Parathyroid adenoma (tissue), 2 donors: ENCODE data around the gene GADD45A.
"Not testable (repeated sequence)": the region's sequence is repeated elsewhere in the genome, so short reads cannot be mapped to it uniquely, and the experiment has no call there.

ENCODE experiments used
- H2AFZ ChIP-seq: fragments of 300-600 bp; sonication (generic); one replicate; pipeline ENCODE4 v1.7.0; 2017; ENCODE audit warnings: antibody characterized with exemption, mild to moderate bottlenecking
- H3K27ac ChIP-seq: fragments of 300-600 bp; sonication (generic); one replicate; pipeline ENCODE4 v1.7.0; 2017
- H3K27me3 ChIP-seq: fragments of 300-600 bp; sonication (generic); one replicate; pipeline ENCODE4 v1.7.0; 2017; ENCODE audit warnings: low read length; ENCODE audit not compliant: control insufficient read depth, insufficient read depth
- H3K36me3 ChIP-seq: fragments of 300-600 bp; sonication (generic); one replicate; pipeline ENCODE4 v1.7.0; 2017; ENCODE audit warnings: low read length; ENCODE audit not compliant: control insufficient read depth, insufficient read depth
- H3K4me1 ChIP-seq: fragments of 300-600 bp; sonication (generic); one replicate; pipeline ENCODE4 v1.7.0; 2017; ENCODE audit warnings: control low read depth
- H3K4me2 ChIP-seq: fragments of 300-600 bp; sonication (generic); one replicate; pipeline ENCODE4 v1.7.0; 2017; ENCODE audit warnings: low read length
- H3K4me3 ChIP-seq: fragments of 300-600 bp; sonication (generic); one replicate; pipeline ENCODE4 v1.7.0; 2017; ENCODE audit warnings: low read depth, low read length
- H3K79me2 ChIP-seq: fragments of 300-600 bp; sonication (generic); one replicate; pipeline ENCODE4 v1.7.0; 2017; ENCODE audit warnings: control low read depth
- H3K9ac ChIP-seq: fragments of 300-600 bp; sonication (generic); one replicate; pipeline ENCODE4 v1.7.0; 2017; ENCODE audit warnings: mild to moderate bottlenecking
- H3K9me3 ChIP-seq: fragments of 300-600 bp; sonication (generic); one replicate; pipeline ENCODE4 v1.7.0; 2017; ENCODE audit warnings: low read length; ENCODE audit not compliant: control insufficient read depth
- TF ChIP-seq, protein P1 (sequence below): fragments of 300-600 bp; sonication (generic); IDR thresholded peaks from one replicate; pipeline ENCODE4 v1.7.0; 2017; ENCODE audit warnings: antibody characterized with exemption, mild to moderate bottlenecking
- donor health status: primary hyperparathyroidism.

Gene GADD45A

DNA sequence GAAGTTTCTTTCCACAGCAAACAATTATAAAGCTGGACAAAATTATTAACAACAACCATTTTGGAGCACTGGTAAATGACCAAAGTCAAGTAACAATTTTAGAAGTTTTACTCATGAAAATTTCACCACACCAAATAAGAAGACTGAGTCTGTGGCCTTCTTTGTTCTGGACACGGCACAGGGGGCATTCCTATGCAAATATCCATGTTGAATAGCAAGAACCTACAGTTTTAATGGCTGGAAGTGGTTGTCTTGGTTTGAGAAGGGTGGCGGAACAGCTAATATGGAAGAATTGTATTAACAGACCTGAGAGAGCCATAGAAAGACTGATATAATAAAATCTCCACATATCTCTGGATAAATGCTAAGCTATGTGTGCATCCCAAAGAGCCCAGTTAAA, 29.4 kb upstream of the GADD45A start:
- no peak overlapping the region for H3K27ac ChIP-seq
- H3K4me3 ChIP-seq: no peak overlapping the region
- no peaks in the 10 kb centered on the region for H3K9me3 ChIP-seq
- peaks cover 5% of the 10 kb centered on the region for H3K4me1 ChIP-seq
- TF ChIP-seq, protein P1, sequence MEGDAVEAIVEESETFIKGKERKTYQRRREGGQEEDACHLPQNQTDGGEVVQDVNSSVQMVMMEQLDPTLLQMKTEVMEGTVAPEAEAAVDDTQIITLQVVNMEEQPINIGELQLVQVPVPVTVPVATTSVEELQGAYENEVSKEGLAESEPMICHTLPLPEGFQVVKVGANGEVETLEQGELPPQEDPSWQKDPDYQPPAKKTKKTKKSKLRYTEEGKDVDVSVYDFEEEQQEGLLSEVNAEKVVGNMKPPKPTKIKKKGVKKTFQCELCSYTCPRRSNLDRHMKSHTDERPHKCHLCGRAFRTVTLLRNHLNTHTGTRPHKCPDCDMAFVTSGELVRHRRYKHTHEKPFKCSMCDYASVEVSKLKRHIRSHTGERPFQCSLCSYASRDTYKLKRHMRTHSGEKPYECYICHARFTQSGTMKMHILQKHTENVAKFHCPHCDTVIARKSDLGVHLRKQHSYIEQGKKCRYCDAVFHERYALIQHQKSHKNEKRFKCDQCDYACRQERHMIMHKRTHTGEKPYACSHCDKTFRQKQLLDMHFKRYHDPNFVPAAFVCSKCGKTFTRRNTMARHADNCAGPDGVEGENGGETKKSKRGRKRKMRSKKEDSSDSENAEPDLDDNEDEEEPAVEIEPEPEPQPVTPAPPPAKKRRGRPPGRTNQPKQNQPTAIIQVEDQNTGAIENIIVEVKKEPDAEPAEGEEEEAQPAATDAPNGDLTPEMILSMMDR: no peak
- H3K36me3 ChIP-seq: no peaks in the 10 kb centered on the region
- no peaks in the 10 kb centered on the region for H3K27me3 ChIP-seq
- H3K9ac ChIP-seq: no peak overlapping the region
- no peaks in the 10 kb centered on the region for H3K79me2 ChIP-seq
- no peak overlapping the region for H3K4me2 ChIP-seq
- H2AFZ ChIP-seq: no peak overlapping the region

DNA sequence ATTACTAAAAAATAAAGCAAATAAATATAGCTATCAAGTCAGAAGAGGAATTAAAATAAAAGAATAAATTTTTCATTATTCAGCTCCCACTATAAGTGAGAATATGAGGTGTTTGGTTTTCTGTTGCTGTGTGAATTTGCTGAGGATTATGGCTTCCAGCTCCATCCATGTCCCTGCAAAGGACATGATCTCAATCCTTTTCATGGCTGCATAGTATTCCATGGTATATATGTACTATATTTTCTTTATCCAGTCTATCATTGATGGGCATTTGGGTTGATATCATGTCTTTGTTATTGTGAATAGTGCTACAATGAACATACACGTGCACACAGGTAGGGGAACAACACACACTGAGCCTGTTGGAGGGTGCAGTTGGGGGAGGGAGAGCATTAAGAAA, 27.8 kb upstream of the GADD45A start:
- not testable (repeated sequence) for H3K9me3 ChIP-seq, H3K9ac ChIP-seq, H2AFZ ChIP-seq, H3K4me2 ChIP-seq, H3K27ac ChIP-seq, H3K27me3 ChIP-seq, H3K36me3 ChIP-seq, H3K4me1 ChIP-seq, H3K79me2 ChIP-seq, H3K4me3 ChIP-seq

DNA sequence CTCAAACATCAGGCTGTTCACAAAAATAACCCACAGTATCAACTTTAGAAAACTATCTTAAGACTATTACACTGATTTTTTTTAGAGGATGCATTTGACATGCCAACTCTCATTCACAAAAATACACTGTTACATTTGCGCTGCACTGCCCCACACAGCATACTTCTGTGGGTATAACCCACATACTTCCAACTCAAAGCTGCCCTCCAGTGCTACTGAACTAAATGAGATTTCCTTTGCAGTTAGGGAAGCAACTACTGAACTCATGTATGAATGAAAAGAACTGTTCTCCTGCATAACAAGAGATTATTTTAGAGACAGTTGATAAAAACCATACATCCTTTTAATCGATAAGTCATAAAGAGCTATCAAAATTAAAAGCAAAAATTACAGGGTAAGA, 25.8 kb upstream of the GADD45A start:
- TF ChIP-seq, protein P1: no peak

DNA sequence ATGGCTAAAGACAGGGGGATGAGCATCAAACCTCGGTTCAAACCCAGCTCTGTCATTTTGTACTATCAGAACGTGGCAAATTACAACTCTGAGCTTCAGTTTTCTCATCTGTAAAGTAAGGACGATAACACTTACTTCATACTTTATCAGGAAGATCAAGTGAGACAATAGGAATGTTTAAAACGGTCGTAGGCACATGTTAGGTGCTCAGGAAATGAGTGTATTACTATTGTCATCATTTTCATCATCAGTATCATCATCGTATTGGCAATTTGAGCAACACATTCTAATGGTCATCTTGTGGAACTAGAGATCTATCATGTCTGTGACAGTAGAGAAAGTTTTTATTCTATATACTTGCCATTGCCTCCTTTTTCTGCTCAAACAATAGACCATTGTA, 22.1 kb upstream of the GADD45A start:
- Histone ChIP-seq H3K36me3 (no peaks in the 10 kb centered on the region), H3K4me3 (no peak overlapping the region), H2AFZ (no peak overlapping the region), H3K79me2 (no peaks in the 10 kb centered on the region), H3K4me1 (no peaks in the 10 kb centered on the region), H3K27me3 (no peaks in the 10 kb centered on the region), H3K9ac (no peak overlapping the region), H3K27ac (no peak overlapping the region), H3K9me3 (no peaks in the 10 kb centered on the region), H3K4me2 (no peak overlapping the region)
- TF ChIP-seq, protein P1: no peak

More for the DNA sequence above, 25.8 kb upstream of the GADD45A start:
- H2AFZ ChIP-seq: no peak overlapping the region
- no peaks in the 10 kb centered on the region for H3K36me3 ChIP-seq
- H3K27me3 ChIP-seq: no peaks in the 10 kb centered on the region
- H3K4me3 ChIP-seq: no peak overlapping the region
- no peak overlapping the region for H3K4me2 ChIP-seq
- no peaks in the 10 kb centered on the region for H3K9me3 ChIP-seq
- H3K9ac ChIP-seq: no peak overlapping the region
- no peaks in the 10 kb centered on the region for H3K79me2 ChIP-seq
- no peak overlapping the region for H3K27ac ChIP-seq
- H3K4me1 ChIP-seq: no peaks in the 10 kb centered on the region

DNA sequence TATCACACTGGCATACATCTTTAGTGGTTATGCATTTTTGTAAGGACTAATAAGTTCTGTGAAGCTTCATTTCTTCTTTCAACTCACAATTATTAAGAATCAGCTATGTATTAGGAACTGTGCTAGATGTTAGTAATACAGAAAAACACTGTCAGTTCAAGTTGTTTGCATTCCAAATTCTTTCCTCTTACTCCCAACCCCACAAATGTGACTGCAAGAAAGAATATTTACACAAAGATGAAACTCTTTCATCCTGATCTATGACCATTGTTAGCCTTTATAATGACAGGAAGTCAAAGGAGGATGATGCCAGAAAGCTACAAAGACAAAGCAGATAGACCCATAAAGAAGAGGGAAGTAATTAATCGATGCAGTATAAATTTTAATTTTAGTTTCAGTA, 21.0 kb upstream of the GADD45A start:
- Histone ChIP-seq H3K9me3 (no peaks in the 10 kb centered on the region), H3K79me2 (no peaks in the 10 kb centered on the region), H3K27me3 (no peaks in the 10 kb centered on the region), H3K4me2 (no peak overlapping the region), H3K36me3 (no peaks in the 10 kb centered on the region), H3K4me3 (no peak overlapping the region), H3K9ac (no peak overlapping the region), H3K4me1 (no peaks in the 10 kb centered on the region), H2AFZ (no peak overlapping the region), H3K27ac (no peak overlapping the region)
- TF ChIP-seq, protein P1: no peak

DNA sequence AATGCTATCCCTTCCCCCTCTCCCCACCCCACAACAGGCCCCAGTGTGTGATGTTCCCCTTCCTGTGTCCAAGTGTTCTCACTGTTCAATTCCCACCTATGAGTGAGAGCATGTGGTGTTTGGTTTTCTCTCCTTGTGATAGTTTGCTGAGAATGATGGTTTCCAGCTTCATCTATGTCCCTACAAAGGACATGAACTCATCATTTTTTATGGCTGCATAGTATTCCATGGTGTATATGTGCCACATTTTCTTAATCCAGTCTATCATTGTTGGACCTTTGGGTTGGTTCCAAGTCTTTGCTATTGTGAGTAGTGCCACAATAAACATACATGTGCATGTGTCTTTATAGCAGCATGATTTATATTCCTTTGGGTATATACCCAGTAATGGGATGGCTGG, 19.7 kb upstream of the GADD45A start:
- H3K9me3 ChIP-seq, H3K27me3 ChIP-seq, H3K4me2 ChIP-seq, H3K4me3 ChIP-seq, H3K4me1 ChIP-seq, H3K36me3 ChIP-seq, H3K79me2 ChIP-seq, H3K27ac ChIP-seq, H3K9ac ChIP-seq, H2AFZ ChIP-seq: not testable (repeated sequence)
